Mesothelial cell of epicardium (in vitro differentiated cells): ENCODE results near the gene DIRAS1. TPM values are rescaled to one million over a fixed set of nuclear protein-coding genes. Genes with fewer than 3 reads are reported as not detected.

ENCODE experiments used
- DNase-seq, 2 experiments: peaks; one replicate each; pipeline ENCODE4 v3.0.0; 2021; ENCODE audit warnings: low spot score in 2 of 2; ENCODE audit not compliant: unreplicated experiment in 2 of 2
- H3K27ac Mint-ChIP-seq: 2 replicates; pipeline ENCODE4 v1.8.0; 2021; ENCODE audit warnings: mixed read lengths
- H3K27me3 Mint-ChIP-seq: 2 replicates; pipeline ENCODE4 v1.8.0; 2021; ENCODE audit warnings: low read depth, mixed read lengths
- H3K36me3 Mint-ChIP-seq: 2 replicates; pipeline ENCODE4 v1.8.0; 2021; ENCODE audit warnings: mixed read lengths
- H3K4me1 Mint-ChIP-seq: 2 replicates; pipeline ENCODE4 v1.8.0; 2021; ENCODE audit warnings: mixed read lengths
- H3K4me3 Mint-ChIP-seq: 2 replicates; pipeline ENCODE4 v1.8.0; 2021; ENCODE audit warnings: mild to moderate bottlenecking, moderate library complexity, mixed read lengths
- H3K9me3 Mint-ChIP-seq: 2 replicates; pipeline ENCODE4 v1.8.0; 2021; ENCODE audit warnings: mixed read lengths
- total RNA-seq: library from RNA; stranded (reverse); gene quantifications from 3 replicates; pipeline ENCODE4 v1.2.1, GENCODE V29; 2021
- TF ChIP-seq, protein P1 (sequence below): fragments of 200-600 bp; sonication (generic); IDR thresholded peaks from one replicate; pipeline ENCODE4 v1.5.0; 2021; ENCODE audit warnings: antibody characterized with exemption; ENCODE audit not compliant: unreplicated experiment

DIRAS1 gene
- total RNA-seq, 1 donor from 2014 or later: 3.2 TPM

DNA sequence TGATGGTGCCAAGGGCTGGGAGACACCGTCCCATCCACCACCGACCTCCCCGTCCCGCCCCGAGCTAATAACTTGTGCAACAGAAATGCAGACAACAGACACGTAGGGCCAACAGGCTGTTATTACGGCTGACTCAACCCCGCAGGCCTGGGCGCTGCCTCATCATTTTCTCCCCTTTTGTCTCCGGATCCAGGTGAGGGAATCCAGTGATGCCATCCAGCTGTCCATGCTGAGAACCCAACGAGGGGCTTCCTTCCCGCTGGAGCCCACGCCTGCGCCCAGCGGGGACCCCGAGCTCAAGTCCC lies 6.4 kb upstream of the DIRAS1 start:
- no peak for DNase-seq
- Mint-ChIP-seq H3K4me1 (no peaks in the 10 kb centered on the region), H3K27ac (no peak overlapping the region), H3K4me3 (no peak overlapping the region), H3K9me3 (no peaks in the 10 kb centered on the region), H3K27me3 (peaks cover 58% of the 10 kb centered on the region), H3K36me3 (no peaks in the 10 kb centered on the region)
- TF ChIP-seq, protein P1, sequence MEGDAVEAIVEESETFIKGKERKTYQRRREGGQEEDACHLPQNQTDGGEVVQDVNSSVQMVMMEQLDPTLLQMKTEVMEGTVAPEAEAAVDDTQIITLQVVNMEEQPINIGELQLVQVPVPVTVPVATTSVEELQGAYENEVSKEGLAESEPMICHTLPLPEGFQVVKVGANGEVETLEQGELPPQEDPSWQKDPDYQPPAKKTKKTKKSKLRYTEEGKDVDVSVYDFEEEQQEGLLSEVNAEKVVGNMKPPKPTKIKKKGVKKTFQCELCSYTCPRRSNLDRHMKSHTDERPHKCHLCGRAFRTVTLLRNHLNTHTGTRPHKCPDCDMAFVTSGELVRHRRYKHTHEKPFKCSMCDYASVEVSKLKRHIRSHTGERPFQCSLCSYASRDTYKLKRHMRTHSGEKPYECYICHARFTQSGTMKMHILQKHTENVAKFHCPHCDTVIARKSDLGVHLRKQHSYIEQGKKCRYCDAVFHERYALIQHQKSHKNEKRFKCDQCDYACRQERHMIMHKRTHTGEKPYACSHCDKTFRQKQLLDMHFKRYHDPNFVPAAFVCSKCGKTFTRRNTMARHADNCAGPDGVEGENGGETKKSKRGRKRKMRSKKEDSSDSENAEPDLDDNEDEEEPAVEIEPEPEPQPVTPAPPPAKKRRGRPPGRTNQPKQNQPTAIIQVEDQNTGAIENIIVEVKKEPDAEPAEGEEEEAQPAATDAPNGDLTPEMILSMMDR: no peak

DNA sequence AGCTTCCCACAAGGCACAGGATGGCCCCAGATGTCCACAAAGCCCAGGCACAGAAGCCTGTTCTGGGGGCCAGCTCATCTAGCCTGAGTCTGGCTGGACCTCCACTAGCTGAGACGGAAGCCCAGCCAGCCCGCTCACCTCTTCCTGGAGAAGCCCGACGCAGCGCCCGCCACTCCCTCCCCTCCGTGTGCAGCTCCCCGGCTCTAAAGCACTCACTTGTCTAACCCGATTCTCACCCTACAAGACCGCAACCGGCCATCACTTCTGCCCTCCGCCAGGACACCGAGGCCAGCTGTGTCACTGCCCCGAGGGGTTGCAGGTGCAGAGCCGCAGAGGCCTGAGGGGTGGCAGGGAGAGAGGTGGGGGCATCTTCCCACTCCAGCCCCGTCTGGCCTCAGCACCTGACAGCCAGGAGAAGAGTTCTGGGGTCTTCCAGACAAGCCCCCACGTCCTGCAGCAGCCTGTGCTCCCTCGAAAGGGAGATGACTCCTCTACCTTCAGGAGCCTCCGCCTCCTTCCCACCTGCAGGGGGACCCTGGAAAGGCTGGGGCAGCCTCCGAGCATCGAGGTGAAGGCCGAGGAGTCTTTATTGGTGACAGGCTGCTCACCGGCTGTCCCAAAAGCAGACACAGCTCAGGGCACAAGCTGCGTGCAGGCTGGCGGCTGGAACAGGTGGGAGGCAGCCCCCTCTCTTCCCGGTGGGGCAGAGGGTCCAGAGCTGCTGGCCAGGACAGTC lies 5.9 kb upstream of the DIRAS1 start:
- H3K4me1 Mint-ChIP-seq: no peaks in the 10 kb centered on the region
- no peaks in the 10 kb centered on the region for H3K9me3 Mint-ChIP-seq
- no peaks in the 10 kb centered on the region for H3K36me3 Mint-ChIP-seq
- TF ChIP-seq, protein P1: no peak
- peaks cover 63% of the 10 kb centered on the region for H3K27me3 Mint-ChIP-seq
- no peak overlapping the region for H3K4me3 Mint-ChIP-seq
- H3K27ac Mint-ChIP-seq: no peak overlapping the region
- no peak for DNase-seq

DNA sequence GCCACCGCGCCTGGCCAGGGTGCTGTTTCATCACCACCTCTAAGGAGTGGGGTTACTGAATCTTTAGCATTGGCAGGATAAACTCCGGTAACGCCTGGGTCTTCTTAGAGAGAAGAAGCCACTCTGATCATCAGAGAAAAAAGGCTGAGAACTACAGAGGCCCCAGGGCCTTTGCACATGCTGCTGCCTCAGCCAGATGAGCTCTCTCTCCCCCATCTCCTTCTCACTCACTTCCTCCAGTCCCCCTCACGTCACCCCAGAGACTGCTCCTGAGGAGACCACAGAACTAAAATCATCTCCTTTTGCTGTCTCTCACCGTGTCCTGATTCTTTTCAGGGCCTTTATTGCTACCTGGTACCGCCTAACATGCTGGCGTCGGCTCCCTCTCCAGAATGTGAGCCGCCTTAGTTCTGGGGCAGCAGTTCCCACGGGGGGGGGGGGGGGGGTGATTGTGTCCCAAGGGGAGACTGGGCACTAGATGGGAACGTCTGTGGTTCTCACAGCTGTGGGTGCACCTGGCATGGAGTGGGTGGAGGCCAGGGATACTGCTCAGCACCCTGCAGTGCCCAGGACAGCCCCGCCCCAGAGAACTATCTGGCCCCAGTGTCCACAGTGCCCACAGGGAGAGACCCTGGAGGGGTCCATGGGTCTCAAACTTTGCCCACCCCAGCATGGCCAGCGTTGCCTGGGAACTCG lies 5.1 kb upstream of the DIRAS1 start:
- Mint-ChIP-seq H3K9me3 (no peaks in the 10 kb centered on the region), H3K4me1 (no peaks in the 10 kb centered on the region), H3K27me3 (peaks cover 69% of the 10 kb centered on the region), H3K27ac (no peak overlapping the region), H3K36me3 (no peaks in the 10 kb centered on the region), H3K4me3 (no peak overlapping the region)
- DNase-seq: no peak
- TF ChIP-seq, protein P1: no peak

DNA sequence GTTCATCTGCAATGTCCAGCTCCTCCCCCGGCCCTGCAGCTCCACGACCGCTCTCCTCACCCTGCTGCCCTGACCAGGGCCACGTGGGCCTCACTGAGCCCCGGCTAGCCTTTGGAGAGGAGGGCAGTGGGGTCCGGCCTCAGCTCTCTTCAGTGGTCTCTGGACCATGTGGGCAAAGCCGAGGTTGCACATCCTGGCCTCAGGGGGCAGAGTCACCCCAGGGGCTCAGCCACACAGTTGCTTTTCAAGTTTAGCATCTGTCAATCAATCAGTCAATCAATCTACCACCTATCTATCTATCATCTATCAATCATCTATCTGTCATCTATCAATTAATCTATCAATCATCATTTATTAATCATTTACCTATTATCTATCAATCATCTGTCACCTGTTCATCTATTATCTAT lies 3.0 kb upstream of the DIRAS1 start:
- H3K9me3 Mint-ChIP-seq: no peaks in the 10 kb centered on the region
- TF ChIP-seq, protein P1: peak; percentile 18
- H3K4me1 Mint-ChIP-seq: peaks cover 3% of the 10 kb centered on the region
- no peak overlapping the region for H3K27ac Mint-ChIP-seq
- H3K27me3 Mint-ChIP-seq: peaks cover 84% of the 10 kb centered on the region
- no peak overlapping the region for H3K4me3 Mint-ChIP-seq
- H3K36me3 Mint-ChIP-seq: no peaks in the 10 kb centered on the region
- no peak for DNase-seq

DNA sequence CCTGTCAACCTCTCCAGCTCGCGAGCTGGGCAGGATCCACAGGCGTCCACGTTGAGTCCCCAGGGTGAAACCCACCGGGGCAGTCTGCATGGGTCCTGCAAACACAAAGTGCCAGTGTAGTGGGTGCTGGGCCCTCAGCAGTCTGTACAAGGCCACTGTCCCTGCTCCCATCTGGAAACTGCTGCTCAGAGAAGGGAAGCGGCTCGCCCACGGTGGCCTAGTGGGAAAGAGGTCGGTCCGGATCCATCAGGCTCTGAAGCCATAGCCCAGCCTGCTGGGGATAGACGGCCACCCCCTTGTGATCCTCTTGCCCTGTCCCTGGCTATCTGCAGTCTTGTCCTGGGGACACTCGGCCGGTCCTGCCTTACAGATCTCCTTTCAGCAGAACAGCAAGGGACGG lies 2.6 kb upstream of the DIRAS1 start:
- no peak for DNase-seq
- Mint-ChIP-seq H3K27ac (no peak overlapping the region), H3K27me3 (peaks cover 86% of the 10 kb centered on the region), H3K36me3 (no peaks in the 10 kb centered on the region), H3K4me3 (peak overlapping the region; percentile 20), H3K9me3 (no peaks in the 10 kb centered on the region), H3K4me1 (peaks cover 3% of the 10 kb centered on the region)
- TF ChIP-seq, protein P1: no peak
